Activated CD4-positive, alpha-beta T cell treated with anti-CD3 and anti-CD28 coated beads for 48 hours (primary cell): ENCODE results near the gene PRKRIP1.
A peak's percentile ranks its signal among the peaks of the same experiment; 100 is the strongest.
"Not testable (repeated sequence)": the region's sequence is repeated elsewhere in the genome, so short reads cannot be mapped to it uniquely, and the experiment has no call there.

Experiments used
- DNase-seq: peaks from one replicate; pipeline ENCODE4 v3.0.0-alpha.2; 2020

PRKRIP1 gene

DNA sequence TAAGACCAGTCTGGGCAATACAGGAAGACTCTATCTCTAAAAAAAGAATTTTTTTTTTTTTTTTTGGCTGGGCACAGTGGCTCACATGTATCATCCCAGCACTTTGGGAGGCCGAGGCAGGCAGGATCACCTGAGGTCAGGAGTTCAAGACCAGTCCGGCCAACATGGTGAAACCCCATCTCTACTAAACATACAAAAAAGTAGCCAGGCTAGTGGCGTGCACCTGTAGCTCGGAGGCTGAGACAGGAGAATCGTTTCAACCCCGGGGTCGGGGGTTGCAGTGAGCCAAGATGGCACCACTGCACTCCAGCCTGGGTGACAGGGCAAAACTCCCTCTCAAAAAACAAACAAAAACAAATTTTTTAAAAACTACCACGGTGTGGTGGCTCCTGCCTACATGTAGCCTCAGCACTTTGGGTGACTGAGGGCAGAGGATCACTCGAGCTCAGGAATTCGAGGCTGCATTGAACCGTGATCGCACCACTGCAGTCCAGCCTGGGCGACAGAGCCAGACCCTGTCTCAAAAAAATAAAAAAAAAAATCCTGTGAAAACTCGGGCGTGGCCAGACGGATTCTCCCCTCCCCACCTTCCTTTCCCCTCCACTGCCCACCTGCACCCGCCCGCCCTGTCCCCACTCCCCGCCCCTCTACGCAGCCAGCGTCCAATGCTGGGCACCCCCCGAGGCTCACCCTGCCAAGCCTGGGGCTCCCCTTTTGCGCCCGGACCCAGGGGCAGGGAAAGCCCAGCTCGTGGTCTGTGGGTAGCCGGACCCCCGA is 36.5 kb downstream of the PRKRIP1 start:
- no peak for DNase-seq

DNA sequence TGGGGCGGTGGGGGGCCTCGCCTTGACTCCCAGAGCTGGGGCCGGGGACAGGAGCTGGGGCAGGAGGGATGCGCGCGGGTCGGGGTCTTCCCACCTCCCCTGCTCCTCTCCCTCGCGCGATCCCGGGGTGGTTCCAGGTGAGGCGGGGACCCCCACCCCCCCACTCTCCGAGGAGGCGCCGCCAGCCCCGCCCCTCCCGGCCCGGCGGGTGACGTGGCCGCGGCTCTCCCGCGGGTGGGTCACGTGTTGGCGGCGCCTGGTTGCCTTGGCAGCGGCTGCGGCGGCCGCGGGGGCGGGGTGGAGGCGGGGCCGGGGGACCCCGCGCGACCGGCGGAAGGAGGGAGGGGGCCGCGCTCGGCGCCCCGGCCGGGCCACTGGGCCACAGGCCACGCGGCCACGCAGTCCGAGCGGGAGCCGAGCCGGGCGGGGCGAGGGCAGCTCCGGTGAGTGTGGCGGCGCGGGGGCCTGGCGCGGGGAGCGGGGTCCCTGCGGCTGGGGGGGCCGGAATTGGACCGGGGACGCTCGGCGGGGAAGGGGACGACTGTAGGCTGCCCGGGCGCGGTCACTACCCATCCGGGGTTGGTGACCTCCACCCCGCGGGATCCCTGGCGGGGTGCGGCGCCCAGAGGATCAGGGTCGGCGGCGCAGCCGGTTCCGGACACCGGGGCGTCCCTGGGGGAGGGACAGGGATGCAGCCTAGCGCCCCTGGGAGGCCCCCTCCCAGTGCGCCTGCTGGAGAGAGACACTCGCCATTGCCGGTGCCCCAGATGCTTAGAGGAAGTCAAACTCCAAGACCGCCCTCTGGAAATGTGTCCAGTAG is 37.3 kb downstream of the PRKRIP1 start, which contains the start of gene ORAI2:
ORAI2 (plus strand) TSS at position 357 of the 820 bp plus-strand sequence. CDS start 5,382 bp downstream, outside the sequence.
- peak; percentile 87 for DNase-seq

DNA sequence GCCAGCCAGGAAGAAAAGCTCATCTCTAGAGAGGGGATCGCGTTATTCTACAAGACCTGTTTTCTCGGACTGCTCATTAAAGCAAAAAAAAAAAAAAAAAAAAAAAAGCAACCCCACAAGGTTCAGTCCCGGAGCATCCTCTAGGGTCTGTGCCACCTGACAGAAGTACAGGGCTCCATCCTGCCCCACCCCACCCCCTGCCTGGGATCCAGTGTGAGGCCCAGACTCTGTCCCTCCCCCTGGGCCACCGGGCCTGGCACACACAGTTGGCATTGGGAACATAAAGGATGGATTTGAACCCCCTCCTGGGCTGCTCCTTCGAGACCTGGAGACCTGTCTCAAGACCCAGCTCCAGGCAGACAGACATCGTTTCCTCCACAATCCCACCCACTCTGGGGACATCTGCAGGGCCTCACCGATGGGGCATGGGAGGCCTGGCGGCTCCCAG is 37.9 kb downstream of the PRKRIP1 start:
- no peak for DNase-seq

DNA sequence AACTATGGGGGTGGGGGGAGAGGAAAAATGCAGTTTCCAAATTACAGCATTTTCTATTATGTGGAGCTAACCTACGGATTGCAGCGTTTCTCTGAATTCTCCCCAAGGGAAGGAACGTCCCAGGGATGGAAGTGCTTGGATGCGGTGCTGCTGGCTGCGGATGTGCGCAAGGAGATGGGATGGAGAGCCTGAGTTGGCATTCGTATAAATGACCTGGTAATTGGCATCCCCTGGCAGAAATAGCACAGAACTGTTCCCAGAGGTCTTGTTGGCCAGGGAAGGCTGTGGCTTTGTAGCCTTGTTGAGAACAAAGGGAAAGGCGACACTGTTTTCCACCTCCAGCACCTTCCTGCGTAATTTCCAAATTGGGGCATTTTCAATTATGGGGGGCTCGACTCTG is 40.0 kb downstream of the PRKRIP1 start:
- DNase-seq = no peak

DNA sequence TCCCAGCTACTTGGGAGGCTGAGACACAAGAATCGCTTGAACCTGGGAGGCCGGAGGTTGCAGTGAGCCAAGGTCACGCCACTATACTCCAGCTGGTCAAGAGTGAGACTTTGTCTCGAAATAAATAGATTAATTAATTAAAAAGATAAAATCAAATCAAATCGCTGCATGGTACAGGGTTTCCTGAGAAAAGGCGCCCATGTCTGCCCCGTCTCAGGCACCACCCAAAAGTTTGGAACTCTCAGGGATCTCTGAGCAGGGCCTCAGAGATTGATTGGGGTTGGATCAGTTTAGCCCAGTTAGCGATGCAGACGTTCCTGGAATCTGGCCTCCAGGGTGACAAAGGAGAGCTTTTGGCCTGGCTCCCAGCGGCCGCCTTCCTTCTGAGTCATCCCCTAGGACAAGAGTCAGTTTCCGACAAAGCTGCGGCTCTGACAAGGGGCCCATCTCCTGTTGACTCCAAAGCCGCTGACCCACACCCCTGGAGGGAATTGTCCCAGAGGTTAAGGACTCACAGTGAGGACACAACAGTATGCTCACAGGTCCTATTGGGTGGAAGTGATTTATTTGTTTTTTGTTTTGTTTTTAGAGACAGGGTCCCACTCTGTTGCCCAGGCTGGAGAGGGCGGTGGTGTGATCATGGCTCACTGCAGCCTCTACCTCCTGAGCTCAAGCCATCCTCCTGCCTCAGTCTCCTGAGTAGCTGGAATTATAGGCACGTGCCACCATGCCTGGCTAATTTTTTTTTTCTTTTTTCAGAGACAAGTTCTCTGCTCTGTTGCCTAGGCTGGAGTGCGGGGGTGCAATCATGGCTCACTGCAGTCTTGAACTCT is 44.0 kb downstream of the PRKRIP1 start:
- no peak for DNase-seq

DNA sequence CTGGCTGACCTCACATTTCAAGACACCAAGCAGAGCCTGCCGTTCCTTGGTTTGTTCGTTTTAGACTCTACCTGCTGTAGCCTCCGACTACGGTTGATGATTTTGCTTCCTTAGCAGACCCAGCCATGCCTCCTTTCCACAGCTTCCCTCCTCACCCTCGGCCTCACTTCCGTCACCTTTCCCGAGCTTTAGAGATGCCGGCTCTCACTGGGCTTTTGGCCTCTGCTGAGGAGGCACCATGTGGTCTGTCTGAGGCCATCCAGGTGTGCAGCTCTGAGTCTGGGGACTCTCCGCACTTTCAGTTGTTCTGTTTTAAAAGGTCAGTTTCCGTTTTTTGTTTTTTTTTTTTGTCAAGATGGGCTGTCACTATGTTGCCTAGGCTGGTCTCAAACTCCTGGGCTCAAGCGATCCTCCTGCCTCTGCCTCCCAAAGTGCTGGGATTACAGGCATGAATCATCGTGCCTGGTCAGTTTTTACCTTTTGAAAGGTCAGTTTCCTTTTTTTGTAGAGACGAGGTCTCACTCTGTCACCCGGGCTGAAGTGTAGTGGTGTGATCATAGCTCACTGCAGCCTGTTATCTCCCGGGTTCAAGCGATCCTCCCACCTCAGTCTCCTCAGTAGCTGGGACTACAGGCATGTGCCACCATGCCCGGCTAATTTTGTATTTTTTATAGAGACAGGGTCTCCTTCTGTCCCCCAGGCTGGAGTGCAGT is 49.0 kb downstream of the PRKRIP1 start:
- no peak for DNase-seq

DNA sequence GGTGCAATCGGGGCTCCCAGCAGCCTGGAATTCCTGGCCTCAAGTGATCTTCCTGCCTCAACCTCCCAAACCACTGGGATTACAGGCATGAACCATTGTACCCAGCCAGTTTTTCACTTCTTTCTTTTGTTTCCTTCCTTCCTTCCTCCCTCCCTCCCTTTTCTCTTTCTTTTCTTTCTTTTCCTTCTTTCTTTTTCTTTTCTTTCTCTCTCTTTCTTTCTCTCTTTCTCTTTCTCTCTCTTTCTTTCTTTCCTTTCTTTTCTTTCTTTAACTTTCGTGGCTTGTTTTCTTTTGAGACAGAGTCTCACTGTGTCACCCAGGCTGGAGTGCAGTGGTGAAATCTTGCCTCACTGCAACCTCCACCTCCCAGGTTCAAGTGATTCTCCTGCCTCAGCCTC is 49.5 kb downstream of the PRKRIP1 start:
- DNase-seq = no peak

DNA sequence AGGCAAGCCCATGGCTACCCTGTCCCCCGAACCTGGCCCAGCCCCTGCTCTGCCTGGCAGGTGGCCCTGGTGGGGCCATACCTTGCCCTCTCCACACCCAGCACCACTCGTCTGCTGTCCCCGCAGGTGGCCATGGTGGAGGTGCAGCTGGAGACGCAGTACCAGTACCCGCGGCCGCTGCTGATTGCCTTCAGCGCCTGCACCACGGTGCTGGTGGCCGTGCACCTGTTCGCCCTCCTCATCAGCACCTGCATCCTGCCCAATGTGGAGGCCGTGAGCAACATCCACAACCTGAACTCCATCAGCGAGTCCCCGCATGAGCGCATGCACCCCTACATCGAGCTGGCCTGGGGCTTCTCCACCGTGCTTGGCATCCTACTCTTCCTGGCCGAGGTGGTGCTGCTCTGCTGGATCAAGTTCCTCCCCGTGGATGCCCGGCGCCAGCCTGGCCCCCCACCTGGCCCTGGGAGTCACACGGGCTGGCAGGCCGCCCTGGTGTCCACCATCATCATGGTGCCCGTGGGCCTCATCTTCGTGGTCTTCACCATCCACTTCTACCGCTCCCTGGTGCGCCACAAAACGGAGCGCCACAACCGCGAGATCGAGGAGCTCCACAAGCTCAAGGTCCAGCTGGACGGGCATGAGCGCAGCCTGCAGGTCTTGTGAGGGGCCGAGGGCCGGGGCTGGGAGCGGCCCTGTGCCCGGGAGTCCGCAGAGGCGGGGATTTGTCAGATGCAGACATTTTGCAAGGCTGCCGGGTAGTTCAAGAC is 50.4 kb downstream of the PRKRIP1 start:
- DNase-seq = no peak

DNA sequence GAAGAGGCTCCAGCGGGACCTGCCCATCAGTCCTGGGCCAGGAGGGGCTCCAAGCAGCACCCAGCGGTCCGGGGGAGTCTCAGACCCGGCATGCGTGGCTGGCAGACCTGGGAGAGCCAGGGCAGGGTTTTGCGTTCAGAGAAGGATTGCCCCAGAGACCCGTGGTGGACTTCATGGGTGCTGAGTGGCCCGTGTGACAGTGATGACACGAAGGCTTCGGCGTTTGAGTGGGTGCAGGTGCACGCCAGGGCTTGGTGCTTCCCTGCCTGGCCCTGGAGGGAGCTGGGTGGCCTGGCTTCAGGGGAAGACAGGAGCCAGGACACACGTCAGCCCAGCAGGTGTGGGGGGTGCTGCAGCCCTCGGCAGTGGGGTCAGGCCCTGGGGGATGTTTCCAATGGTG is 51.1 kb downstream of the PRKRIP1 start:
- no peak for DNase-seq

DNA sequence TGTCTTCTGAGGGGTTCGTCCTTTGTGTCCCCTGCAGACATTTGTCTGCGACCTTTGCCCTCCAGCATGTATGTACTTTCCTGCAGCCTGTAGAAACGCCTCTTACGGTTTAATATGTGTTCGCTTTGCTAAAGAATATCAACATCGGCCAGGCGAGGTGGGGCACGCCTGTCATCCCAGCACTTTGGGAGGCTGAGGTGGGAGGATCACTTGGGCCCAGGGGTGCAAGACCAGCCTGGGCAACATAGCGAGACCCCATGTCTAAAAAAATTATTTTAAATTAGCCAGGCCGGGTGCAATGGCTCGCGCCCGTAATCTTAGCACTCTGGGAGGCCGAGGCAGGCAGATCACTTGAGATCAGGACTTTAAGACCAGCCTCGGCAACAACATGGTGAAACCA is 53.0 kb downstream of the PRKRIP1 start:
- DNase-seq = no peak

DNA sequence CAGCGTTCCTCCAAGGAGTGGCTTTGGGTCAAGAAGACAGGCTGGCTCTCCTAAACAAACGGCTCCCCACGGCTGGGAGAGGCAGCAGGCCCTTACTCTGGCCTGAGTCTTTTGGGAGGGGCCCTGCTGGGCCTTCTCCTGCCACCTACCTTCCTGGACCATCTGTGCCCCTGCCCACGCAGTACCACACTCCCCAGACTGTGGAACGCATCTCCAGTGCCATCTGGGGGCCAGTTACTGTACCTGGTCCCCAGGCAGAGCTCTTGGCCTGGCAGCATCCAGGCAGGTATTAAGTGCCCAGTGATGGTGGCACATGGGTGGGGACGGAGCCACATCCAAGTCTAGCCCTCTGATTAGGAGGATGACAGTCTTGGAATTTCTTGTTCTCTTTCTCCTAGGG is 54.1 kb downstream of the PRKRIP1 start:
- peak; percentile 63 for DNase-seq

DNA sequence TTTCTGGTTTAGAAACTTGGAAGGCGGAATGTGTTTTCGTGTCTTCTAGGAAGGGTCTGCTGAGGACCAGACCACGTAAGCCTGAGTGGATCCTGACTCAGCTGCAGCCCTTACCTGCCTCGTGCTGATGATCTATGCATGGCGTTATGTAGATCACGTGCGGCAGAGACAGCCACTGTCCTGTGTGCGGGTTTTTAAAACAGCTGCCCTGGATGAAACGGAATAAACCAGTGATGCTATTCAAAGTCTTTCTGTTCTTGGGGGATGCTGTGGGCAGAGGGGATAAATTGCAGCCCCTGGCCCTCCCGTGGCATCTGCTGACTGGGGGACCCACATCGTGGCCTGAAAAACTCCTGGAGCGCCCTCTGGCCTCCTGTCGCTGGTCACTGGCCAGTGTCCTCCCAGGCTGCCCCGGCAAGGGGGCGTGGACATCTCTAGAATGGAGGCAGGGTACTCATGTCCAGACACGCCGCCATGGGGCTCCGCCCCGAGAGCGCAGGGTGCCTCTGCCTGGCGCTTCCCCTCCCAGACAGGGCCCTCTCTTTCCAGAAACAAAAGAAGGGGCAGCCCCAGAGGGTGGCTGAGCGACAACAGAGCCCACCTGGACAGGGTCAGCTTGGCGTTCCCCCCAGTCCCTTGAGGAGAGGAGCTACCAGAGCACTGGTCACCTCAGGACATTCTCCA is 55.4 kb downstream of the PRKRIP1 start:
- no peak for DNase-seq

DNA sequence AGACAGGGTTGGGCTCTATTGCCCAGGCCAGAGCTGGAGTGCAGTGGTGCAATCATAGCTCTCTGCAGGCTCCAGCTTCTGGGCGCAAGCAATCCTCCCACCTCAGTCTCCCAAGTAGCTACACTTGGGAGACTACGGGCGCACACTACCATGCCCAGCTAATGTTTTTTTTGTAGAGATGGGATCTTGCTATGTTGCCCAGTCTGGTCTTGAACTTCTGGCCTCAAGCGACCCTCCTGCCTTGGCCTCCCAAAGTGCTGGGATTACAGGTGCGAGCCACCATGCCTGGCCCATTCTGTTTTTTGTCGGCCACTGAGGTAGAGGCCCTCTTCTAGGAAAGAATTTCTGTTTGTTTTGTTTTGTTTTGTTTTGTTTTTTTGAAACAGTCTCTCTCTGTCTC is 56.3 kb downstream of the PRKRIP1 start:
- no peak for DNase-seq

DNA sequence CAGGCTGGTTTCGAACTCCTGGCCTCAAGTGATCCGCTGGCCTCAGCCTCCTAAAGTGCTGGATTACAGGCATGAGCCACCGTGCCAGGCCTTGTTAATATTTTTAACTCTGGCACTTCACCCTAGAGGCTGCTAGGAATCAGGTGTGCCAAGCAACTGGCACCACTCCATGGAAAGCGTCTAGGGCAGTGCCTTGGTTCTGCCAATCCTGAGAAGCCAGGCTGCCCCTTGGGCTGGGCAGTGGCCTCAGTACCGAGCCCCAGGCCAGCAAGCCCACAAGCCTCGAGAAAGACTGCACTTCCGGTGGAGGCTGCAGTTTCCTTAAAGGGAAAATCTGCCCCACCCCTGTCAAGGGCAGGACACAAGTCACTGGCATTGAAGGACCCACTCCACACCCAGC is 57.2 kb downstream of the PRKRIP1 start:
- DNase-seq = no peak

DNA sequence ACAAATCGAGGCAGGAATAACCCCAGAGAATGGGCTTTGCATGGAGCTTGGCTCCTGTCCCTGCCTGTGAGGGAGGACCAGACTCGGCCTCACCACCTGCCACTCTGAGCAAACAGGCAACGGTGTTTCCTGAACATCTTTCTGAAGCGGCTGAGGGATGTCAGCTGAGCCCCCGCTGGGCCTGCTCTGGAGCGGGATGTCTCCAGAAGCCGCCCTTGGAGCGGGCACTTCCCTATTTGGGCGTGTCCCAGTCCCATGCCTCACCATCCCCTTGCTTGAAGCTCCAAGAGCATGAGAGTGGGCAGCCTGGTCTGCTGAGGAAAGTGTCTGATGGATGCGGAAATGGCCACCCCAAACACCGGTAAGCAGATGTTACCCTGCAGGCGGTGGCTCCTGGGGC is 58.3 kb downstream of the PRKRIP1 start:
- DNase-seq = no peak

DNA sequence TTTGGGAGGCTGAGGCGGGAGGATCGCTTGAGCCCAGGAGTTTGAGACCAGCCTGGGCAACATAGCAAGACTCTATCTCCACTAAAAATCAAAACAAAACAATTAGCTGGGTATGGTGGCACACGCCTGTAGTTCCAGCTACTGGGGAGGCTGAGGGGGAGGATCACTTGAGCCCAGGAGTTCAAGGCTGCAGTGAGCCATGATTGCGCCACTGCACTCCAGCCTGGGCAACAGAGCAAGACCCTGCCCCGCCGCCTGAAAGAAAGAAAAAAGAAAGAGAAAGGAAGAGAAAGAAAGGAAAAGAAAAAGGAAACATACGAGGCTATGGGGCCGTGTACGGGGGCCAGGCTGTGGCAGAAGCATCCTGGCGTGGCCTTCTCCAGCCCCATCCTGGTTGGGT is 58.8 kb downstream of the PRKRIP1 start:
- not testable (repeated sequence) for DNase-seq

DNA sequence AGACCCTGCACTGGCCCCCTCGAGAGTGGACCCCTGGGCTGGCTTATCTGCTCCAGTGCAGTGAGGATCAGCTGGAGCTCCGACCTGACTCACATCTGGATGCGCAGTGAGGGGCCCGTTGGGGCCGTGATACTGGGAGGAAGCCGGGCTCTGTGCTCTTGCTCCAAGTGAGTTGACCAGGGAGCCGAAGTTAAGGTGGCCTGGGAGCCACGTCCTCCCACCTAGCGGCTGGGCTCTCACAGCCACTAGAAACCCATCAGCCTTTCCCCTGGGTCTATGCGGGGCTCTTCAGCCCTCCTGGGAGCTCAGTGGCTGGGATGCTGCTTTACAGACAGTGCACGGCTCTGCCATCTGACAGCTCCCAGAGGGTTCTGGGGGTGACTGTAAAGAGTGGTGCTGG is 59.4 kb downstream of the PRKRIP1 start:
- no peak for DNase-seq

DNA sequence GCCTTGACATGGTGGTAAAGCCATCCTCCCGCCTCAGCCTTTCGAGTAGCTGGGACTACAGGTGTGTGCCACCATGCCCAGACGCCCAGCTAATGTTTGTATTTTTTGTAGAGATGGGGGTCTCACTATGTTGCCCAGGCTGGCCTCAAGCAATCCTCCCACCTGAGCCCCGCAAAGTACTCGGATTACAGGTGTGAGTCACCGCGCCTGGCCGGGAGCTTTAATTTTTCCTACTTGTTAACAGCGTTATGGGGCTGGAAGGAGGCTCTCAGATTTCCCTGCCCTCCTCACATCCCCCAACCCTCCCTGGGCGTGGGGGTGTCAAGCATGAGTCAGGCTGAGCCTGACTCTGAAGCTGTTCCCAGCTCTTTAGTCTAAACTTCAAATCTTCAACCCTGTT is 60.2 kb downstream of the PRKRIP1 start:
- DNase-seq = no peak

DNA sequence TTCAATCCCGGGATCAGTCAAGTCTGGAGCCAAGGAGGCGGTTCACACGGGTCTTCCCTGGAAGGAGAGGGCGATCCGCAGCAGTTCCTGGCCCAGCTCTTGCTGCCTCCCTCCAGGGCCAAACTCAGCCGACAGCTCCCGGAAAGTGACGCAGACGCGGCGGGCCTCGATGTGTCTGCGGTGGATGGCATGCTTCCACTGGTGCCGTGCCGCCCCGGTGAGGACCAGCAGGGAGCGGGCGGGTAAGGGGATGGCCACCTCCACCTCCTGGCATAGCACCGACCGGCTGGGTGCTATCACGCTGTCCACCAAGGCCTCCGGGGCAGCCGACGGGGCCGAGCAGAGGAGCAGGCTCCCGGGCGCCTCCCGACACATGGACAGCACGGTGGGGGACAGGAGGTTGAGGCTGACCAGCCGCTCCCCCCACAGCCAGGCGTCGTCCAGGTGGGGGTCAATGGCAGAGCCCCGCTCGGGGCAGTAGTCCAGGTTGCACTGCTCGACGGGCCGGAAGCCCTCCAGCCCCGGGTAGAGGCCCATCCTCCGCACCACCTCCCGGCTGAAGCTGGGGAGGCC is 61.3 kb downstream of the PRKRIP1 start:
- no peak for DNase-seq

DNA sequence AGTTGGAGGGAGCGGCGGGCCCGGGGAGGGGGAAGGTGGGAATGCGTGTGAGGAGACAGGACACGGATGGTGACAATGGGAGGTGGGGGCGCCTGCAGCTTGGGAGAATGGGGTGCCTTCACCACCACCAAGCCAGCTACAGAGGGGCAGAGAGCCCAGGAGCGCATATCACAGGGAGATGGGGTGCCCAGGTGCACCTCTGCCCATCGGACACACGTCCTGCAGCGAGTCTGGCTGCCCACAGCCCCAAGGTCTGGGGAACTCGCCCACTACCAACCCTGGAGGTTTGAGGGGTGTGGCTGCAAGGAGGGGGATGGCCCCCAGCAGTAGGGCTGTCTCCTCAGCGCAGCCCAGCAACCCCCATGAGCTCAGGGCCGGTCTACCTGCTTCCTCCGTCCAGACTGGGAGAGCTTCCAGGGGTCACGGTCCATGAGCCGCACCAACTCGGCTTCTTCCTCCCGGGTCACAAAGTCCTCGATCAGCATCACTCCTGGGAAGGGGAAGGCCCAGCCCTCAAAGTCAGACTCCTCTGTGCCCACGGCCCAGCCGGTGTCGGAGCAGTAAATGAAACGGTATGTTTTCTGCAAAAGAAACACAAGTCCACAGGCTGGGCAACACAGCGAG is 63.2 kb downstream of the PRKRIP1 start:
- no peak for DNase-seq
